Measurements from ENCODE around the gene PLEKHF1. TPM values are rescaled to one million over a fixed set of nuclear protein-coding genes. Genes with fewer than 3 reads are reported as not detected.

Gene PLEKHF1
- polyA plus RNA-seq, 3 donors: 0.11 to 0.29 (median 0.26) TPM

- H3K27ac ChIP-seq (ENCODE audit: low read depth in 1 of 2, low read length in 2 of 2): no peak overlapping the region
- H3K9me3 ChIP-seq (replicated peaks in 1 of 2; ENCODE audit: control insufficient read depth in 1 of 2, insufficient read depth in 1 of 2, low read length in 2 of 2): peaks cover 0 to 4% of the 10 kb centered on the region in 2 donors
- H3K27ac Mint-ChIP-seq: no peak overlapping the region
- no peaks in the 10 kb centered on the region for H4K20me1 ChIP-seq (ENCODE audit: insufficient read depth, low read length)
- peaks cover 0 to 4% of the 10 kb centered on the region in 2 donors for H3K4me1 ChIP-seq (ENCODE audit: control insufficient read depth in 1 of 2, insufficient read depth in 2 of 2, low read length in 2 of 2)
- WGBS (ENCODE audit: insufficient coverage): 89% methylated on average over 31 of the region's 34 CpGs
- no peak overlapping the region for H3K4me2 ChIP-seq (replicated peaks; ENCODE audit: extremely low read depth, low read length, poor library complexity, severe bottlenecking)
- no peak overlapping the region for H2AFZ ChIP-seq (ENCODE audit: insufficient read depth, low read depth, low read length, poor library complexity, severe bottlenecking)
- H3K27me3 Mint-ChIP-seq (ENCODE audit: low read depth in 3 of 3): peaks cover 0 to 7% (median 0%) of the 10 kb centered on the region in 3 donors
- no peaks in the 10 kb centered on the region for H3K79me2 ChIP-seq (ENCODE audit: insufficient read depth, low read length)
- no peaks in the 10 kb centered on the region for H3K9me3 Mint-ChIP-seq
- H3K4me3 ChIP-seq (replicated peaks in 1 of 3; ENCODE audit: low read depth in 2 of 3, low read length in 3 of 3): no peak overlapping the region
- no peak overlapping the region for H3K9ac ChIP-seq (ENCODE audit: insufficient read depth, low read length, poor library complexity, severe bottlenecking)
- intact Hi-C loops (cut with micrococcal nuclease): no loop called here
- H3K36me3 Mint-ChIP-seq: no peaks in the 10 kb centered on the region
- TF ChIP-seq, protein P1, sequence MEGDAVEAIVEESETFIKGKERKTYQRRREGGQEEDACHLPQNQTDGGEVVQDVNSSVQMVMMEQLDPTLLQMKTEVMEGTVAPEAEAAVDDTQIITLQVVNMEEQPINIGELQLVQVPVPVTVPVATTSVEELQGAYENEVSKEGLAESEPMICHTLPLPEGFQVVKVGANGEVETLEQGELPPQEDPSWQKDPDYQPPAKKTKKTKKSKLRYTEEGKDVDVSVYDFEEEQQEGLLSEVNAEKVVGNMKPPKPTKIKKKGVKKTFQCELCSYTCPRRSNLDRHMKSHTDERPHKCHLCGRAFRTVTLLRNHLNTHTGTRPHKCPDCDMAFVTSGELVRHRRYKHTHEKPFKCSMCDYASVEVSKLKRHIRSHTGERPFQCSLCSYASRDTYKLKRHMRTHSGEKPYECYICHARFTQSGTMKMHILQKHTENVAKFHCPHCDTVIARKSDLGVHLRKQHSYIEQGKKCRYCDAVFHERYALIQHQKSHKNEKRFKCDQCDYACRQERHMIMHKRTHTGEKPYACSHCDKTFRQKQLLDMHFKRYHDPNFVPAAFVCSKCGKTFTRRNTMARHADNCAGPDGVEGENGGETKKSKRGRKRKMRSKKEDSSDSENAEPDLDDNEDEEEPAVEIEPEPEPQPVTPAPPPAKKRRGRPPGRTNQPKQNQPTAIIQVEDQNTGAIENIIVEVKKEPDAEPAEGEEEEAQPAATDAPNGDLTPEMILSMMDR (IDR thresholded peaks at IDR 0.05): no peak
- no peak for DNase-seq
- H3K4me1 Mint-ChIP-seq: peaks cover 18% of the 10 kb centered on the region
- H3K4me3 Mint-ChIP-seq: no peak overlapping the region
- no peaks in the 10 kb centered on the region for H3K27me3 ChIP-seq (ENCODE audit: control insufficient read depth in 2 of 2, insufficient read depth in 2 of 2, low read length in 2 of 2)
- no peaks in the 10 kb centered on the region for H3K36me3 ChIP-seq (replicated peaks in 1 of 2; ENCODE audit: control insufficient read depth in 1 of 2, insufficient read depth in 2 of 2, low read length in 2 of 2)
These were observed 9.3 kb downstream of the PLEKHF1 start for GRCh38 chr19:29674374-29675119.

- H3K27ac Mint-ChIP-seq: no peak overlapping the region
- H3K36me3 Mint-ChIP-seq: peaks cover 0 to 3% of the 10 kb centered on the region in 2 donors
- H3K27me3 Mint-ChIP-seq (ENCODE audit: low read depth in 3 of 3): peaks cover 0 to 7% (median 1%) of the 10 kb centered on the region in 3 donors
- no peaks in the 10 kb centered on the region for H3K9me3 Mint-ChIP-seq
- peaks cover 0 to 4% of the 10 kb centered on the region in 2 donors for H3K9me3 ChIP-seq (replicated peaks in 1 of 2; ENCODE audit: control insufficient read depth in 1 of 2, insufficient read depth in 1 of 2, low read length in 2 of 2)
- no peak for DNase-seq
- intact Hi-C loops (cut with micrococcal nuclease): no loop called here
- no peaks in the 10 kb centered on the region for H3K79me2 ChIP-seq (ENCODE audit: insufficient read depth, low read length)
- TF ChIP-seq, protein P1 (IDR thresholded peaks at IDR 0.05): no peak
- H4K20me1 ChIP-seq (ENCODE audit: insufficient read depth, low read length): no peaks in the 10 kb centered on the region
- no peaks in the 10 kb centered on the region for H3K27me3 ChIP-seq (ENCODE audit: control insufficient read depth in 2 of 2, insufficient read depth in 2 of 2, low read length in 2 of 2)
- 97% methylated on average over 8 of the region's 10 CpGs for WGBS (ENCODE audit: insufficient coverage)
- H3K4me3 Mint-ChIP-seq: no peak overlapping the region
- H3K27ac ChIP-seq (ENCODE audit: low read depth in 1 of 2, low read length in 2 of 2): no peak overlapping the region
- H3K4me1 Mint-ChIP-seq: peaks cover 23% of the 10 kb centered on the region
- H3K9ac ChIP-seq (ENCODE audit: insufficient read depth, low read length, poor library complexity, severe bottlenecking): no peak overlapping the region
- H3K4me3 ChIP-seq (replicated peaks in 1 of 3; ENCODE audit: low read depth in 2 of 3, low read length in 3 of 3): no peak overlapping the region
- no peak overlapping the region for H3K4me2 ChIP-seq (replicated peaks; ENCODE audit: extremely low read depth, low read length, poor library complexity, severe bottlenecking)
- peaks cover 6 to 8% of the 10 kb centered on the region in 2 donors for H3K4me1 ChIP-seq (ENCODE audit: control insufficient read depth in 1 of 2, insufficient read depth in 2 of 2, low read length in 2 of 2)
- H3K36me3 ChIP-seq (replicated peaks in 1 of 2; ENCODE audit: control insufficient read depth in 1 of 2, insufficient read depth in 2 of 2, low read length in 2 of 2): no peaks in the 10 kb centered on the region
- no peak overlapping the region for H2AFZ ChIP-seq (ENCODE audit: insufficient read depth, low read depth, low read length, poor library complexity, severe bottlenecking)
These were observed 9.9 kb downstream of the PLEKHF1 start for GRCh38 chr19:29675120-29675649.
